Panc1 (cell line): Measurements from ENCODE around the gene TRIOBP.

Experiments used
- CTCF ChIP-seq: fragments of 450-650 bp; IDR thresholded peaks from 2 replicates; pipeline ENCODE4 v1.5.1; 2017; ENCODE audit warnings: mild to moderate bottlenecking
- POLR2AphosphoS5 ChIP-seq: IDR thresholded peaks from 2 replicates; pipeline ENCODE4 v1.6.1; 2012; ENCODE audit warnings: mild to moderate bottlenecking, low read depth, low read length, moderate library complexity
- REST ChIP-seq, 2 experiments: IDR thresholded peaks; 2 replicates each; pipeline ENCODE4 v1.6.1; 2011 to 2012; ENCODE audit warnings: low read depth in 2 of 2, control low read depth in 1 of 2, low read length in 1 of 2, mild to moderate bottlenecking in 1 of 2, moderate library complexity in 1 of 2; ENCODE audit not compliant: insufficient read depth in 1 of 2
- SIN3A ChIP-seq: IDR thresholded peaks from 2 replicates; pipeline ENCODE4 v1.6.1; 2012; ENCODE audit warnings: low read depth, mild to moderate bottlenecking, low read length, moderate library complexity, borderline replicate concordance; ENCODE audit not compliant: insufficient read depth
- TCF7L2 ChIP-seq: IDR thresholded peaks from 2 replicates; pipeline ENCODE4 v1.6.1; 2011; ENCODE audit warnings: mild to moderate bottlenecking, low read depth, low read length, inconsistent platforms

- TF ChIP-seq CTCF (no peak), POLR2AphosphoS5 (no peak), SIN3A (no peak), REST (IDR thresholded peaks at IDR 0.05; ENCODE audit: insufficient read depth in 1 of 2, low read depth in 2 of 2, low read length in 1 of 2) (no peak), TCF7L2 (no peak)
Measured at GRCh38 chr22:37654563-37655251, 42.1 kb upstream of the TRIOBP start.
